ENCODE measurements around the gene POLR2J3. TPM values are rescaled to one million over a fixed set of nuclear protein-coding genes. Genes with fewer than 3 reads are reported as not detected.
"Not testable (repeated sequence)": the region's sequence is repeated elsewhere in the genome, so short reads cannot be mapped to it uniquely, and the experiment has no call there.

The POLR2J3 gene
- total RNA-seq, 1 experiment from 2014 or later, result 14.9 TPM

- H3T11ph ChIP-seq (ENCODE audit: low read length); H2BK20ac ChIP-seq (ENCODE audit: low read depth, low read length, poor library complexity, severe bottlenecking); H3K4me1 Mint-ChIP-seq; H2BK15ac ChIP-seq (ENCODE audit: low read depth, low read length); H3K4me3 Mint-ChIP-seq; H2BK12ac ChIP-seq (ENCODE audit: insufficient read length, low read depth, low read length); H3K9ac ChIP-seq (ENCODE audit: extremely low read depth, insufficient read length, low read length); H3K36me3 Mint-ChIP-seq (ENCODE audit: insufficient read depth in 1 of 3, low read depth in 3 of 3); H3K4me2 ChIP-seq (ENCODE audit: insufficient read depth, insufficient read length, low read length); H4K20me1 ChIP-seq (ENCODE audit: control insufficient read depth, insufficient read depth, insufficient read length); H3K14ac ChIP-seq (ENCODE audit: insufficient read depth, low read length); H3K23me2 ChIP-seq (ENCODE audit: insufficient read length, low read depth, low read length, poor library complexity, severe bottlenecking); H4K91ac ChIP-seq (ENCODE audit: insufficient read length, low read depth, low read length); H3K4ac ChIP-seq (ENCODE audit: low read depth, low read length); H3K9me3 ChIP-seq (ENCODE audit: control insufficient read depth, low read depth, low read length); H3K56ac ChIP-seq (ENCODE audit: insufficient read length, low read depth, low read length); H2BK5ac ChIP-seq (ENCODE audit: insufficient read length, low read length); H3K23ac ChIP-seq (ENCODE audit: insufficient read length, low read depth, low read length); DNase-seq; H3K18ac ChIP-seq (ENCODE audit: insufficient read length, low read depth, low read length); H3K4me1 ChIP-seq (ENCODE audit: insufficient read depth, low read length); H3K27me3 ChIP-seq (ENCODE audit: insufficient read depth, low read length); H2BK120ac ChIP-seq (ENCODE audit: low read depth, low read length, poor library complexity, severe bottlenecking); H3K9me3 Mint-ChIP-seq; H3K79me2 ChIP-seq (ENCODE audit: insufficient read depth, low read length); H3K27ac Mint-ChIP-seq; H4K8ac ChIP-seq (replicated peaks; ENCODE audit: insufficient read length, low read depth, low read length); H4K5ac ChIP-seq (ENCODE audit: insufficient read length, low read depth, low read length); H2AK5ac ChIP-seq (ENCODE audit: insufficient read length, low read length); H3K27ac ChIP-seq (ENCODE audit: insufficient read length, low read depth, low read length); H2AFZ ChIP-seq (ENCODE audit: low read length); H3K79me1 ChIP-seq (ENCODE audit: insufficient read depth, low read depth, low read length, poor library complexity, severe bottlenecking); H3K27me3 Mint-ChIP-seq (ENCODE audit: low read depth): not testable (repeated sequence)
- WGBS (ENCODE audit: extremely low coverage, insufficient read length, low lambda C conversion rate), result no CpG with 5 or more reads among the region's 15 CpGs
These were observed 41.4 kb upstream of the POLR2J3 start for GRCh38 chr7:102613575-102614345.

GRCh38 chr7:102611675-102612325, 39.4 kb upstream of the POLR2J3 start:
- not testable (repeated sequence) for H3K9me3 ChIP-seq (ENCODE audit: control insufficient read depth, low read depth, low read length); H3K23ac ChIP-seq (ENCODE audit: insufficient read length, low read depth, low read length); H4K91ac ChIP-seq (ENCODE audit: insufficient read length, low read depth, low read length); H2BK120ac ChIP-seq (ENCODE audit: low read depth, low read length, poor library complexity, severe bottlenecking); H3K27me3 ChIP-seq (ENCODE audit: insufficient read depth, low read length); H3K23me2 ChIP-seq (ENCODE audit: insufficient read length, low read depth, low read length, poor library complexity, severe bottlenecking); H3K27ac ChIP-seq (ENCODE audit: insufficient read length, low read depth, low read length); H2AK5ac ChIP-seq (ENCODE audit: insufficient read length, low read length); H3K79me1 ChIP-seq (ENCODE audit: insufficient read depth, low read depth, low read length, poor library complexity, severe bottlenecking); H3K9ac ChIP-seq (ENCODE audit: extremely low read depth, insufficient read length, low read length); H3K79me2 ChIP-seq (ENCODE audit: insufficient read depth, low read length); H3K36me3 Mint-ChIP-seq (ENCODE audit: insufficient read depth in 1 of 3, low read depth in 3 of 3); H3T11ph ChIP-seq (ENCODE audit: low read length); H3K4me1 Mint-ChIP-seq; H4K5ac ChIP-seq (ENCODE audit: insufficient read length, low read depth, low read length); H4K20me1 ChIP-seq (ENCODE audit: control insufficient read depth, insufficient read depth, insufficient read length); H3K4me2 ChIP-seq (ENCODE audit: insufficient read depth, insufficient read length, low read length); H3K4ac ChIP-seq (ENCODE audit: low read depth, low read length); H3K27me3 Mint-ChIP-seq (ENCODE audit: low read depth); H3K14ac ChIP-seq (ENCODE audit: insufficient read depth, low read length); H2BK20ac ChIP-seq (ENCODE audit: low read depth, low read length, poor library complexity, severe bottlenecking); H2BK5ac ChIP-seq (ENCODE audit: insufficient read length, low read length); H3K9me3 Mint-ChIP-seq; H3K27ac Mint-ChIP-seq; H2BK15ac ChIP-seq (ENCODE audit: low read depth, low read length); H3K56ac ChIP-seq (ENCODE audit: insufficient read length, low read depth, low read length); H3K4me1 ChIP-seq (ENCODE audit: insufficient read depth, low read length); DNase-seq; H2AFZ ChIP-seq (ENCODE audit: low read length); H2BK12ac ChIP-seq (ENCODE audit: insufficient read length, low read depth, low read length); H4K8ac ChIP-seq (replicated peaks; ENCODE audit: insufficient read length, low read depth, low read length); H3K18ac ChIP-seq (ENCODE audit: insufficient read length, low read depth, low read length)
- WGBS (ENCODE audit: extremely low coverage, insufficient read length, low lambda C conversion rate), result no CpG with 5 or more reads among the region's 10 CpGs
- H3K4me3 Mint-ChIP-seq, result peak overlapping the region in 1 of 2 experiments; percentile 48; a peak in 1 of 5 replicates

Data from H9 (cell line).